GM10266 (cell line): Measurements from ENCODE around the gene TSPAN9.

Source experiments
- DNase-seq: peaks from one replicate; pipeline ENCODE4 v3.0.0; 2012; ENCODE audit errors: extremely low spot score
- TF ChIP-seq, protein P1 (sequence below): IDR thresholded peaks from 2 replicates; pipeline ENCODE4 v1.5.1; 2012; ENCODE audit warnings: mild to moderate bottlenecking, low read depth; ENCODE audit not compliant: control insufficient read depth, insufficient read depth; ENCODE audit errors: missing control alignments

TSPAN9 gene

GRCh38 chr12:3333991-3334391, 256.8 kb downstream of the TSPAN9 start:
- TF ChIP-seq, protein P1, sequence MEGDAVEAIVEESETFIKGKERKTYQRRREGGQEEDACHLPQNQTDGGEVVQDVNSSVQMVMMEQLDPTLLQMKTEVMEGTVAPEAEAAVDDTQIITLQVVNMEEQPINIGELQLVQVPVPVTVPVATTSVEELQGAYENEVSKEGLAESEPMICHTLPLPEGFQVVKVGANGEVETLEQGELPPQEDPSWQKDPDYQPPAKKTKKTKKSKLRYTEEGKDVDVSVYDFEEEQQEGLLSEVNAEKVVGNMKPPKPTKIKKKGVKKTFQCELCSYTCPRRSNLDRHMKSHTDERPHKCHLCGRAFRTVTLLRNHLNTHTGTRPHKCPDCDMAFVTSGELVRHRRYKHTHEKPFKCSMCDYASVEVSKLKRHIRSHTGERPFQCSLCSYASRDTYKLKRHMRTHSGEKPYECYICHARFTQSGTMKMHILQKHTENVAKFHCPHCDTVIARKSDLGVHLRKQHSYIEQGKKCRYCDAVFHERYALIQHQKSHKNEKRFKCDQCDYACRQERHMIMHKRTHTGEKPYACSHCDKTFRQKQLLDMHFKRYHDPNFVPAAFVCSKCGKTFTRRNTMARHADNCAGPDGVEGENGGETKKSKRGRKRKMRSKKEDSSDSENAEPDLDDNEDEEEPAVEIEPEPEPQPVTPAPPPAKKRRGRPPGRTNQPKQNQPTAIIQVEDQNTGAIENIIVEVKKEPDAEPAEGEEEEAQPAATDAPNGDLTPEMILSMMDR, result no peak
- DNase-seq, result no peak

DNA sequence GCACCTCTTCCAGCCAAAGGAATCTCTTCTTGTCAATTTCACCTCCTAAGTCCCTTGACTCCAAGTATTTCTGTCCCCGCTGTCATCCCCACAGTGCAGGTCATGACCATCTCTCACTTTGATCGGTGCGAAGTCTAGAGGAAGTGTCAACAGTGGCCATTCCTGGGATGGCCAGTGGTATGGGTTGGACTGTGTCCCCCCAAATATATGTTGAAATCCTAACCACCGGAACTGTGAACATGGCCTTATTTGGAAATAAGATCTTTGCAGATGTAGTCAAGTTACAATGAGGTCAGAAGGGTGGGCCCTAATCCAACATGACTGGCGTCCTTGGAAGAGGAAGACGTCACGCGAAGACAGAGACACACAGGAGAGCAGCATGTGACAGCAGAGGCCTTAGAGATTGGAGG, 257.9 kb downstream of the TSPAN9 start:
- TF ChIP-seq, protein P1, result no peak
- DNase-seq, result no peak
